Upper lobe of left lung (tissue), 4 donors: ENCODE results near the gene NAV2.

Source experiments
- CTCF ChIP-seq, 6 experiments: fragments of 450-650 bp in 4 of 6; fragments of 200-600 bp in 2 of 6; sonication (generic) in 2 of 6; IDR thresholded peaks; one replicate each; pipeline ENCODE4 v1.5.1; 2016 to 2019; ENCODE audit warnings: antibody characterized with exemption in 6 of 6
- EP300 ChIP-seq, 4 donors: sonication (generic); formaldehyde crosslinking; IDR thresholded peaks; one replicate each; pipeline ENCODE4 v1.5.1; 2017; ENCODE audit warnings: antibody characterized with exemption in 4 of 4, control low read depth in 2 of 4
- POLR2A ChIP-seq, 4 donors: fragments of 450-650 bp; IDR thresholded peaks; one replicate each; pipeline ENCODE4 v1.5.1; 2016 to 2017; ENCODE audit warnings: antibody characterized with exemption in 4 of 4, mild to moderate bottlenecking in 2 of 4
- POLR2AphosphoS5 ChIP-seq, 2 donors: sonication (generic); formaldehyde crosslinking; IDR thresholded peaks; one replicate each; pipeline ENCODE4 v1.5.1; 2017; ENCODE audit warnings: antibody characterized with exemption in 2 of 2

DNA sequence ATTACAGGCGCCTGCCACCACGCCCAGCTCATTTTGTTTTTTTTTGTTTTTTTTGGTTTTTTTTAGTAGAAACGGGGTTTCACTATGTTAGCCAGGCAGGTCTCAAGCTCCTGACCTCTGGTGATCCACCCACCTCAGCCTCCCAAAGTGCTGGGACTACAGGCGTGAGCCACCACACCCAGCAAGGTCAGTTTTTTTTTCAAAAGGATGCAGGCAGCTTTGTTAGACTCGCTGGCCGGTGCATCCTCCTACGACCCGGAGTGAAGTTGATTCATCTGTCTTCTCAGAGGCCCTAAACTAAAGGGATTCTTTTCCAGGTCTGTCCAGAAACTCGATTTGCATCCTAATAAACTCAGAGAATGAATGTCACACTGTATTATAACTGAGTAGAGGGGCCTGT is 265.3 kb downstream of the NAV2 start:
- no peak for TF ChIP-seq CTCF (IDR thresholded peaks at IDR 0.05)
- no peak for TF ChIP-seq EP300 (IDR thresholded peaks at IDR 0.05)
- TF ChIP-seq POLR2AphosphoS5 (IDR thresholded peaks at IDR 0.05): no peak
- no peak for TF ChIP-seq POLR2A (IDR thresholded peaks at IDR 0.05)
